Measurements from ENCODE around the gene ST3GAL4.

ST3GAL4 gene

GRCh38 chr11:126357055-126357962 is 1.8 kb downstream of the ST3GAL4 start:
- WGBS (ENCODE audit: insufficient coverage): 93% methylated on average over 15 of the region's 17 CpGs
- POLR2A ChIA-PET: interaction anchor here (0.5 to 0.9 kb wide), 2 partner anchors 11 to 35 kb away, joined by 3 read pairs; no protein-coding TSS in a partner anchor
- CTCF ChIA-PET: interaction anchor here (0.6 to 8.4 kb wide), 14 partner anchors 9 to 123 kb away, joined by 3 to 81 read pairs (median 4); no protein-coding TSS in a partner anchor
- H3K36me3 ChIP-seq (ENCODE audit: control insufficient read depth in 4 of 4, insufficient read depth in 4 of 4, low read length in 3 of 4): peaks cover 0 to 28% (median 5%) of the 10 kb centered on the region in 4 experiments
- H3K27me3 ChIP-seq (replicated peaks in 2 of 5; ENCODE audit: control insufficient read depth in 4 of 5, insufficient read depth in 5 of 5, low read length in 4 of 5): no peaks in the 10 kb centered on the region
- H3K4me1 ChIP-seq (ENCODE audit: control extremely low read depth in 1 of 4, control insufficient read depth in 4 of 4, insufficient read depth in 4 of 4, low read length in 3 of 4): peaks cover 6 to 73% (median 58%) of the 10 kb centered on the region in 4 experiments
- DNase-seq: no peak
- H3K4me3 ChIP-seq (ENCODE audit: control insufficient read depth in 1 of 7, extremely low read depth in 1 of 7, insufficient read depth in 4 of 7, low read depth in 2 of 7, low read length in 6 of 7): peak overlapping the region in 5 of 7 experiments; percentile 76 to 94 (median 85)
- no peaks in the 10 kb centered on the region for H3K9me3 ChIP-seq (ENCODE audit: control extremely low read depth in 1 of 5, control insufficient read depth in 4 of 5, insufficient read depth in 2 of 5, low read depth in 1 of 5, low read length in 4 of 5)
- no peak overlapping the region for H3K27ac ChIP-seq (ENCODE audit: insufficient read depth in 1 of 2, low read depth in 1 of 2, low read length in 2 of 2, poor library complexity in 1 of 2, severe bottlenecking in 2 of 2)

- no peaks in the 10 kb centered on the region for H3K9me3 ChIP-seq (ENCODE audit: control extremely low read depth in 1 of 5, control insufficient read depth in 4 of 5, insufficient read depth in 2 of 5, low read depth in 1 of 5, low read length in 4 of 5)
- 90% methylated on average over 14 of the region's 18 CpGs for WGBS (ENCODE audit: insufficient coverage)
- peaks cover 3 to 73% (median 57%) of the 10 kb centered on the region in 4 experiments for H3K4me1 ChIP-seq (ENCODE audit: control extremely low read depth in 1 of 4, control insufficient read depth in 4 of 4, insufficient read depth in 4 of 4, low read length in 3 of 4)
- H3K27me3 ChIP-seq (replicated peaks in 2 of 5; ENCODE audit: control insufficient read depth in 4 of 5, insufficient read depth in 5 of 5, low read length in 4 of 5): no peaks in the 10 kb centered on the region
- DNase-seq: no peak
- H3K27ac ChIP-seq (ENCODE audit: insufficient read depth in 1 of 2, low read depth in 1 of 2, low read length in 2 of 2, poor library complexity in 1 of 2, severe bottlenecking in 2 of 2): no peak overlapping the region
- CTCF ChIA-PET: interaction anchor here (0.7 to 8.4 kb wide), 8 partner anchors 10 to 122 kb away, joined by 3 to 81 read pairs (median 4); no protein-coding TSS in a partner anchor
- H3K4me3 ChIP-seq (ENCODE audit: control insufficient read depth in 1 of 7, extremely low read depth in 1 of 7, insufficient read depth in 4 of 7, low read depth in 2 of 7, low read length in 6 of 7): peak overlapping the region in 1 of 7 experiments; percentile 25
- POLR2A ChIA-PET: interaction anchor here (0.5 to 0.9 kb wide), 2 partner anchors 10 to 34 kb away, joined by 3 read pairs; no protein-coding TSS in a partner anchor
- H3K36me3 ChIP-seq (ENCODE audit: control insufficient read depth in 4 of 4, insufficient read depth in 4 of 4, low read length in 3 of 4): peaks cover 0 to 32% (median 6%) of the 10 kb centered on the region in 4 experiments
These were observed 2.7 kb downstream of the ST3GAL4 start for GRCh38 chr11:126357969-126358762.

- H3K9me3 ChIP-seq (ENCODE audit: control extremely low read depth in 1 of 5, control insufficient read depth in 4 of 5, insufficient read depth in 2 of 5, low read depth in 1 of 5, low read length in 4 of 5): no peaks in the 10 kb centered on the region
- peaks cover 3 to 73% (median 54%) of the 10 kb centered on the region in 4 experiments for H3K4me1 ChIP-seq (ENCODE audit: control extremely low read depth in 1 of 4, control insufficient read depth in 4 of 4, insufficient read depth in 4 of 4, low read length in 3 of 4)
- no peak overlapping the region for H3K27ac ChIP-seq (ENCODE audit: insufficient read depth in 1 of 2, low read depth in 1 of 2, low read length in 2 of 2, poor library complexity in 1 of 2, severe bottlenecking in 2 of 2)
- ChIA-PET POLR2A (interaction anchor here (0.9 kb wide), 2 partner anchors 19 to 34 kb away, joined by 3 read pairs; no protein-coding TSS in a partner anchor), CTCF (interaction anchor here (0.7 to 8.4 kb wide), 4 partner anchors 10 to 48 kb away, joined by 3 to 81 read pairs (median 6); no protein-coding TSS in a partner anchor)
- H3K27me3 ChIP-seq (replicated peaks in 2 of 5; ENCODE audit: control insufficient read depth in 4 of 5, insufficient read depth in 5 of 5, low read length in 4 of 5): no peaks in the 10 kb centered on the region
- peaks cover 0 to 37% (median 9%) of the 10 kb centered on the region in 4 experiments for H3K36me3 ChIP-seq (ENCODE audit: control insufficient read depth in 4 of 4, insufficient read depth in 4 of 4, low read length in 3 of 4)
- H3K4me3 ChIP-seq (ENCODE audit: control insufficient read depth in 1 of 7, extremely low read depth in 1 of 7, insufficient read depth in 4 of 7, low read depth in 2 of 7, low read length in 6 of 7): no peak overlapping the region
- DNase-seq: no peak
- WGBS (ENCODE audit: insufficient coverage): 77% methylated on average over 1 of the region's 2 CpGs
These were observed 3.3 kb downstream of the ST3GAL4 start for GRCh38 chr11:126358763-126359160.

- CTCF ChIA-PET: interaction anchor here (0.6 to 8.4 kb wide), 4 partner anchors 11 to 49 kb away, joined by 3 to 81 read pairs (median 3); no protein-coding TSS in a partner anchor
- no peaks in the 10 kb centered on the region for H3K27me3 ChIP-seq (replicated peaks in 2 of 5; ENCODE audit: control insufficient read depth in 4 of 5, insufficient read depth in 5 of 5, low read length in 4 of 5)
- POLR2A ChIA-PET: interaction anchor here (0.9 kb wide), 1 partner anchor 20 kb away, joined by 3 read pairs; no protein-coding TSS in a partner anchor
- H3K9me3 ChIP-seq (ENCODE audit: control extremely low read depth in 1 of 5, control insufficient read depth in 4 of 5, insufficient read depth in 2 of 5, low read depth in 1 of 5, low read length in 4 of 5): no peaks in the 10 kb centered on the region
- 66% methylated on average over 9 of the region's 16 CpGs for WGBS (ENCODE audit: insufficient coverage)
- no peak for DNase-seq
- peaks cover 0 to 37% (median 9%) of the 10 kb centered on the region in 4 experiments for H3K36me3 ChIP-seq (ENCODE audit: control insufficient read depth in 4 of 4, insufficient read depth in 4 of 4, low read length in 3 of 4)
- H3K4me3 ChIP-seq (ENCODE audit: control insufficient read depth in 1 of 7, extremely low read depth in 1 of 7, insufficient read depth in 4 of 7, low read depth in 2 of 7, low read length in 6 of 7): no peak overlapping the region
- H3K4me1 ChIP-seq (ENCODE audit: control extremely low read depth in 1 of 4, control insufficient read depth in 4 of 4, insufficient read depth in 4 of 4, low read length in 3 of 4): peaks cover under 1 to 71% (median 49%) of the 10 kb centered on the region in 4 experiments
- H3K27ac ChIP-seq (ENCODE audit: insufficient read depth in 1 of 2, low read depth in 1 of 2, low read length in 2 of 2, poor library complexity in 1 of 2, severe bottlenecking in 2 of 2): no peak overlapping the region
These were observed 4.1 kb downstream of the ST3GAL4 start for GRCh38 chr11:126359431-126360048.

- WGBS (ENCODE audit: insufficient coverage): 92% methylated on average over 5 of the region's 8 CpGs
- ChIA-PET CTCF (interaction anchor here (0.6 to 8.4 kb wide), 4 partner anchors 10 to 49 kb away, joined by 3 to 81 read pairs (median 4); no protein-coding TSS in a partner anchor), POLR2A (no interaction called here)
- H3K9me3 ChIP-seq (ENCODE audit: control extremely low read depth in 1 of 5, control insufficient read depth in 4 of 5, insufficient read depth in 2 of 5, low read depth in 1 of 5, low read length in 4 of 5): no peaks in the 10 kb centered on the region
- no peak overlapping the region for H3K4me3 ChIP-seq (ENCODE audit: control insufficient read depth in 1 of 7, extremely low read depth in 1 of 7, insufficient read depth in 4 of 7, low read depth in 2 of 7, low read length in 6 of 7)
- H3K27ac ChIP-seq (ENCODE audit: insufficient read depth in 1 of 2, low read depth in 1 of 2, low read length in 2 of 2, poor library complexity in 1 of 2, severe bottlenecking in 2 of 2): no peak overlapping the region
- H3K4me1 ChIP-seq (ENCODE audit: control extremely low read depth in 1 of 4, control insufficient read depth in 4 of 4, insufficient read depth in 4 of 4, low read length in 3 of 4): peaks cover 0 to 67% (median 44%) of the 10 kb centered on the region in 4 experiments
- DNase-seq: no peak
- peaks cover 0 to 37% (median 9%) of the 10 kb centered on the region in 4 experiments for H3K36me3 ChIP-seq (ENCODE audit: control insufficient read depth in 4 of 4, insufficient read depth in 4 of 4, low read length in 3 of 4)
- H3K27me3 ChIP-seq (replicated peaks in 2 of 5; ENCODE audit: control insufficient read depth in 4 of 5, insufficient read depth in 5 of 5, low read length in 4 of 5): no peaks in the 10 kb centered on the region
These were observed 4.6 kb downstream of the ST3GAL4 start for GRCh38 chr11:126360049-126360446.

GRCh38 chr11:126361400-126361799 is 5.9 kb downstream of the ST3GAL4 start:
- ChIA-PET CTCF (interaction anchor here (0.7 to 1.3 kb wide), 3 partner anchors 9 to 281 kb away, joined by 3 read pairs; no protein-coding TSS in a partner anchor), POLR2A (no interaction called here)
- Histone ChIP-seq H3K9me3 (ENCODE audit: control extremely low read depth in 1 of 5, control insufficient read depth in 4 of 5, insufficient read depth in 2 of 5, low read depth in 1 of 5, low read length in 4 of 5) (no peaks in the 10 kb centered on the region), H3K4me3 (ENCODE audit: control insufficient read depth in 1 of 7, extremely low read depth in 1 of 7, insufficient read depth in 4 of 7, low read depth in 2 of 7, low read length in 6 of 7) (no peak overlapping the region), H3K4me1 (ENCODE audit: control extremely low read depth in 1 of 4, control insufficient read depth in 4 of 4, insufficient read depth in 4 of 4, low read length in 3 of 4) (peaks cover 0 to 74% (median 44%) of the 10 kb centered on the region in 4 experiments), H3K27me3 (replicated peaks in 2 of 5; ENCODE audit: control insufficient read depth in 4 of 5, insufficient read depth in 5 of 5, low read length in 4 of 5) (no peaks in the 10 kb centered on the region), H3K27ac (ENCODE audit: insufficient read depth in 1 of 2, low read depth in 1 of 2, low read length in 2 of 2, poor library complexity in 1 of 2, severe bottlenecking in 2 of 2) (no peak overlapping the region), H3K36me3 (ENCODE audit: control insufficient read depth in 4 of 4, insufficient read depth in 4 of 4, low read length in 3 of 4) (peaks cover 0 to 37% (median 9%) of the 10 kb centered on the region in 4 experiments)
- no peak for DNase-seq
- 74% methylated on average over 4 of the region's 5 CpGs for WGBS (ENCODE audit: insufficient coverage)
